GM12878 (cell line): ENCODE results near the gene GORASP1.

Experiments used
- BCLAF1 ChIP-seq: fragments of 450-650 bp; IDR thresholded peaks from 2 replicates; pipeline ENCODE4 v1.6.1; 2017; ENCODE audit warnings: antibody characterized with exemption, mild to moderate bottlenecking, moderate library complexity
- BHLHE40 ChIP-seq, 2 experiments: fragments of 450-650 bp in 1 of 2; IDR thresholded peaks; 2 replicates each; pipeline ENCODE4 v1.6.1; 2011 to 2017; ENCODE audit warnings: low read depth in 2 of 2, borderline replicate concordance in 1 of 2, improper control_type of control experiment in 1 of 2, low read length in 1 of 2, mild to moderate bottlenecking in 1 of 2
- CTCF ChIP-seq, 3 experiments: IDR thresholded peaks in 2 of 3; conservative IDR thresholded peaks in 1 of 3; 2 replicates each; pipeline ENCODE4 v1.5.1; 2011; ENCODE audit warnings: low read depth in 3 of 3, low read length in 3 of 3, mild to moderate bottlenecking in 3 of 3, control low read depth in 2 of 3, moderate library complexity in 2 of 3, inconsistent platforms in 1 of 3, mixed read lengths in 1 of 3; ENCODE audit not compliant: control insufficient read depth in 2 of 3, insufficient read depth in 1 of 3; ENCODE audit errors: extremely low read depth in 1 of 3
- NFYB ChIP-seq: IDR thresholded peaks from 2 replicates; pipeline ENCODE4 v1.6.1; 2011; ENCODE audit warnings: low read depth, mild to moderate bottlenecking, low read length, improper control_type of control experiment, moderate library complexity; ENCODE audit not compliant: insufficient read depth
- POLR2A ChIP-seq: IDR thresholded peaks from 2 replicates; pipeline ENCODE4 v1.6.1; 2011; ENCODE audit warnings: low read depth, mild to moderate bottlenecking, low read length
- REST ChIP-seq: IDR thresholded peaks from 2 replicates; pipeline ENCODE4 v1.6.1; 2012; ENCODE audit warnings: mild to moderate bottlenecking, low read depth, low read length
- ZZZ3 ChIP-seq: IDR thresholded peaks from 2 replicates; pipeline ENCODE4 v1.6.1; 2011; ENCODE audit warnings: low read depth; ENCODE audit not compliant: control insufficient read depth, insufficient read length

GRCh38 chr3:39064646-39065045 lies 42.8 kb downstream of the GORASP1 start:
- TF ChIP-seq ZZZ3 (no peak), BHLHE40 (IDR thresholded peaks at IDR 0.05; ENCODE audit: borderline replicate concordance in 1 of 2, low read depth in 2 of 2, low read length in 1 of 2) (no peak), CTCF (IDR thresholded peaks at IDR 0.05 in 2 of 3, conservative IDR thresholded peaks at IDR 0.05 in 1 of 3; ENCODE audit: control insufficient read depth in 2 of 3, extremely low read depth in 1 of 3, insufficient read depth in 1 of 3, low read depth in 3 of 3, low read length in 3 of 3) (no peak), BCLAF1 (no peak), NFYB (no peak), REST (no peak), POLR2A (no peak)
